ENCODE data around the gene GSG1L2. TPM values are rescaled to one million over a fixed set of nuclear protein-coding genes. Genes with fewer than 3 reads are reported as not detected.

Gene GSG1L2
- total and polyA plus RNA-seq, 2 experiments from 2014 or later: not detected

GRCh38 chr17:9766970-9767369 lies 54.9 kb downstream of the GSG1L2 start:
- Histone ChIP-seq H3K27ac (no peak overlapping the region), H3K36me3 (replicated peaks; ENCODE audit: insufficient read depth, low read depth) (no peaks in the 10 kb centered on the region), H4K20me1 (ENCODE audit: insufficient read depth, poor library complexity, severe bottlenecking) (no peaks in the 10 kb centered on the region), H3K4me2 (no peak overlapping the region), H3K27me3 (peaks cover 13% of the 10 kb centered on the region), H2AFZ (no peak overlapping the region), H3K4me1 (ENCODE audit: insufficient read depth) (no peaks in the 10 kb centered on the region), H3K4me3 (no peak overlapping the region), H3K9me2 (replicated peaks; ENCODE audit: insufficient read depth) (no peaks in the 10 kb centered on the region), H3K79me2 (no peaks in the 10 kb centered on the region), H3K9me3 (ENCODE audit: low read depth) (no peaks in the 10 kb centered on the region)
- 59% methylated on average over 5 of the region's 5 CpGs for WGBS (ENCODE audit: low lambda C conversion rate, missing lambda C conversion rate)
- TF ChIP-seq CTCF (IDR thresholded peaks at IDR 0.05; ENCODE audit: poor library complexity) (no peak), EZH2 (IDR thresholded peaks at IDR 0.05; ENCODE audit: borderline replicate concordance) (no peak), EZH2phosphoT487 (IDR thresholded peaks at IDR 0.05; ENCODE audit: low read depth, severe bottlenecking, unreplicated experiment) (no peak)
- DNase-seq (ENCODE audit: low spot score): no peak

GRCh38 chr17:9765322-9765721 lies 56.6 kb downstream of the GSG1L2 start:
- Histone ChIP-seq H3K27me3 (peaks cover 13% of the 10 kb centered on the region), H3K27ac (no peak overlapping the region), H3K79me2 (no peaks in the 10 kb centered on the region), H3K4me3 (no peak overlapping the region), H3K9me2 (replicated peaks; ENCODE audit: insufficient read depth) (no peaks in the 10 kb centered on the region), H4K20me1 (ENCODE audit: insufficient read depth, poor library complexity, severe bottlenecking) (no peaks in the 10 kb centered on the region), H3K4me1 (ENCODE audit: insufficient read depth) (no peaks in the 10 kb centered on the region), H3K9me3 (ENCODE audit: low read depth) (no peaks in the 10 kb centered on the region), H3K36me3 (replicated peaks; ENCODE audit: insufficient read depth, low read depth) (no peaks in the 10 kb centered on the region), H2AFZ (no peak overlapping the region), H3K4me2 (no peak overlapping the region)
- DNase-seq (ENCODE audit: low spot score): no peak
- TF ChIP-seq CTCF (IDR thresholded peaks at IDR 0.05; ENCODE audit: poor library complexity) (no peak), EZH2 (IDR thresholded peaks at IDR 0.05; ENCODE audit: borderline replicate concordance) (no peak), EZH2phosphoT487 (IDR thresholded peaks at IDR 0.05; ENCODE audit: low read depth, severe bottlenecking, unreplicated experiment) (no peak)
- WGBS (ENCODE audit: low lambda C conversion rate, missing lambda C conversion rate): 100% methylated on average over 1 of the region's 1 CpG

- WGBS (ENCODE audit: low lambda C conversion rate, missing lambda C conversion rate): 58% methylated on average over 4 of the region's 4 CpGs
- no peak overlapping the region for H2AFZ ChIP-seq
- H3K4me1 ChIP-seq (ENCODE audit: insufficient read depth): no peaks in the 10 kb centered on the region
- H3K4me3 ChIP-seq: no peak overlapping the region
- TF ChIP-seq EZH2 (IDR thresholded peaks at IDR 0.05; ENCODE audit: borderline replicate concordance) (no peak), EZH2phosphoT487 (IDR thresholded peaks at IDR 0.05; ENCODE audit: low read depth, severe bottlenecking, unreplicated experiment) (no peak), CTCF (IDR thresholded peaks at IDR 0.05; ENCODE audit: poor library complexity) (no peak)
- no peaks in the 10 kb centered on the region for H3K9me3 ChIP-seq (ENCODE audit: low read depth)
- no peak for DNase-seq (ENCODE audit: low spot score)
- no peak overlapping the region for H3K27ac ChIP-seq
- no peaks in the 10 kb centered on the region for H3K79me2 ChIP-seq
- H3K4me2 ChIP-seq: no peak overlapping the region
- H3K36me3 ChIP-seq (replicated peaks; ENCODE audit: insufficient read depth, low read depth): no peaks in the 10 kb centered on the region
- no peaks in the 10 kb centered on the region for H3K9me2 ChIP-seq (replicated peaks; ENCODE audit: insufficient read depth)
- H4K20me1 ChIP-seq (ENCODE audit: insufficient read depth, poor library complexity, severe bottlenecking): no peaks in the 10 kb centered on the region
- H3K27me3 ChIP-seq: peaks cover 13% of the 10 kb centered on the region
Measured at GRCh38 chr17:9763643-9764042, 58.2 kb downstream of the GSG1L2 start.

GRCh38 chr17:9760266-9760665 lies 61.6 kb downstream of the GSG1L2 start:
- H3K4me3 ChIP-seq: no peak overlapping the region
- no peaks in the 10 kb centered on the region for H3K9me2 ChIP-seq (replicated peaks; ENCODE audit: insufficient read depth)
- H3K4me1 ChIP-seq (ENCODE audit: insufficient read depth): no peaks in the 10 kb centered on the region
- no peaks in the 10 kb centered on the region for H3K9me3 ChIP-seq (ENCODE audit: low read depth)
- H4K20me1 ChIP-seq (ENCODE audit: insufficient read depth, poor library complexity, severe bottlenecking): no peaks in the 10 kb centered on the region
- H3K27me3 ChIP-seq: peaks cover 13% of the 10 kb centered on the region
- TF ChIP-seq EZH2 (IDR thresholded peaks at IDR 0.05; ENCODE audit: borderline replicate concordance): no peak
- TF ChIP-seq CTCF (IDR thresholded peaks at IDR 0.05; ENCODE audit: poor library complexity): no peak
- TF ChIP-seq EZH2phosphoT487 (IDR thresholded peaks at IDR 0.05; ENCODE audit: low read depth, severe bottlenecking, unreplicated experiment): no peak
- no peak overlapping the region for H2AFZ ChIP-seq
- DNase-seq (ENCODE audit: low spot score): no peak
- H3K79me2 ChIP-seq: no peaks in the 10 kb centered on the region
- H3K27ac ChIP-seq: no peak overlapping the region
- H3K4me2 ChIP-seq: no peak overlapping the region
- 88% methylated on average over 1 of the region's 1 CpG for WGBS (ENCODE audit: low lambda C conversion rate, missing lambda C conversion rate)
- H3K36me3 ChIP-seq (replicated peaks; ENCODE audit: insufficient read depth, low read depth): no peaks in the 10 kb centered on the region

All from hepatocyte (in vitro differentiated cells).